Gastroesophageal sphincter (tissue), 3 donors: ENCODE data around the gene ATE1.
"Not testable (repeated sequence)": the region's sequence is repeated elsewhere in the genome, so short reads cannot be mapped to it uniquely, and the experiment has no call there.

Experiments
- EP300 ChIP-seq: sonication (generic); formaldehyde crosslinking; IDR thresholded peaks from one replicate; pipeline ENCODE4 v1.6.1; 2017; ENCODE audit warnings: antibody characterized with exemption, mild to moderate bottlenecking
- POLR2A ChIP-seq, 2 donors: fragments of 450-650 bp; IDR thresholded peaks; one replicate each; pipeline ENCODE4 v1.6.1; 2017; ENCODE audit warnings: antibody characterized with exemption in 2 of 2, mild to moderate bottlenecking in 2 of 2, moderate library complexity in 1 of 2
- POLR2AphosphoS5 ChIP-seq: sonication (generic); formaldehyde crosslinking; IDR thresholded peaks from one replicate; pipeline ENCODE4 v1.6.1; 2017; ENCODE audit warnings: antibody characterized with exemption
- TF ChIP-seq, protein P1 (sequence below), 4 experiments: fragments of 200-600 bp in 2 of 4; fragments of 450-650 bp in 2 of 4; sonication (generic) in 1 of 4; IDR thresholded peaks; one replicate each; pipeline ENCODE4 v1.5.1; 2017 to 2019; ENCODE audit warnings: antibody characterized with exemption in 4 of 4, mild to moderate bottlenecking in 2 of 4, moderate library complexity in 2 of 4

DNA sequence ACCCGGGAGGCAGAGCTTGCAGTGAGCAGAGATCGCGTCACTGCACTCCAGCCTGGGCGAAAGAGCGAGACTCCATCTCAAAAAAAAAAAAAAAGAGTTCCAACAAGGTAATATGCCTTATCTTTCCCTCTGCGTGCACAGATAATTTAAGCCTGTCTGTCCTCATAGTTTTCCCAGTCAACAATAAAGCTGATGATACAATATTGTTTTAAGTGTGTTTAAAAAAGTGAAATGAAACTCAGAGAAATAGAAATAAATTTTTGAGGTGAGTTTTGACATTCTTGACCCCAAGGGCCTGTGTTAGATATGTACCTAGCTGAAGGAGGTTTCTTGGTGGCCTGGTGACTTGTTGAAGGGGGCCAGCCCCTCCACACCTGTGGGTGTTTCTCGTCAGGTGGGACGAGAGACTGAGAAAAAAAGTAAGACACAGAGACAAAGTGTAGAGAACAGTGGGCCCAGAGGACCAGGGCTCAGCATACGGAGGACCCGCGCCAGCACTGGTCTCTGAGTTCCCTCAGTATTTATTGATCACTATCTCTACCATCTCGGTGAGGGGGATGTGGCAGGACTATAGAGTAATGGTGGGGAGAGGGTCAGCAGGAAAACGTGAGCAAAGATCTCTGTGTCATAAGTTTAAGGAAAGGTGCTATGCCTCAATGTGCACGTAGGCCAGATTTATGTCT, 1.9 kb upstream of the ATE1 start:
- TF ChIP-seq POLR2AphosphoS5; POLR2A (IDR thresholded peaks at IDR 0.05); EP300: not testable (repeated sequence)
- TF ChIP-seq, protein P1, sequence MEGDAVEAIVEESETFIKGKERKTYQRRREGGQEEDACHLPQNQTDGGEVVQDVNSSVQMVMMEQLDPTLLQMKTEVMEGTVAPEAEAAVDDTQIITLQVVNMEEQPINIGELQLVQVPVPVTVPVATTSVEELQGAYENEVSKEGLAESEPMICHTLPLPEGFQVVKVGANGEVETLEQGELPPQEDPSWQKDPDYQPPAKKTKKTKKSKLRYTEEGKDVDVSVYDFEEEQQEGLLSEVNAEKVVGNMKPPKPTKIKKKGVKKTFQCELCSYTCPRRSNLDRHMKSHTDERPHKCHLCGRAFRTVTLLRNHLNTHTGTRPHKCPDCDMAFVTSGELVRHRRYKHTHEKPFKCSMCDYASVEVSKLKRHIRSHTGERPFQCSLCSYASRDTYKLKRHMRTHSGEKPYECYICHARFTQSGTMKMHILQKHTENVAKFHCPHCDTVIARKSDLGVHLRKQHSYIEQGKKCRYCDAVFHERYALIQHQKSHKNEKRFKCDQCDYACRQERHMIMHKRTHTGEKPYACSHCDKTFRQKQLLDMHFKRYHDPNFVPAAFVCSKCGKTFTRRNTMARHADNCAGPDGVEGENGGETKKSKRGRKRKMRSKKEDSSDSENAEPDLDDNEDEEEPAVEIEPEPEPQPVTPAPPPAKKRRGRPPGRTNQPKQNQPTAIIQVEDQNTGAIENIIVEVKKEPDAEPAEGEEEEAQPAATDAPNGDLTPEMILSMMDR (IDR thresholded peaks at IDR 0.05): not testable (repeated sequence)
